ENCODE results near the gene SHC2. TPM values are rescaled to one million over a fixed set of nuclear protein-coding genes. Genes with fewer than 3 reads are reported as not detected.

SHC2 gene
- total and polyA plus RNA-seq, 4 donors: 11.2 to 23.1 (median 14.5) TPM

GRCh38 chr19:403221-404027 lies 57.4 kb downstream of the SHC2 start:
- no peak for TF ChIP-seq CTCF (IDR thresholded peaks at IDR 0.05; ENCODE audit: control extremely low read depth, extremely low read depth)
- H3K27ac ChIP-seq (ENCODE audit: low read depth in 1 of 2, low read length in 1 of 2): no peak overlapping the region
- no peak overlapping the region for H3K4me3 ChIP-seq
- H3K4me1 ChIP-seq (ENCODE audit: control insufficient read depth in 5 of 5, insufficient read depth in 5 of 5, low read length in 5 of 5): no peaks in the 10 kb centered on the region
- H3K9me3 ChIP-seq (ENCODE audit: control insufficient read depth in 4 of 4, insufficient read depth in 3 of 4, low read length in 3 of 4): peaks cover 0 to 4% (median 0%) of the 10 kb centered on the region in 4 donors
- H3K36me3 ChIP-seq (ENCODE audit: control insufficient read depth in 4 of 4, insufficient read depth in 4 of 4, low read length in 4 of 4): no peaks in the 10 kb centered on the region
- peaks cover 2 to 12% (median 11%) of the 10 kb centered on the region in 3 donors for H3K27me3 ChIP-seq (ENCODE audit: control insufficient read depth in 3 of 3, insufficient read depth in 3 of 3, low read length in 2 of 3)
- ATAC-seq (ENCODE audit: insufficient read depth, low FRiP score): no peak
- no peak overlapping the region for H3K9ac ChIP-seq (ENCODE audit: insufficient read depth in 1 of 2, low read length in 2 of 2)
- no peak for DNase-seq
- 78 to 89% methylated on average over 37 to 38 of the region's 38 CpGs for WGBS, 2 donors

GRCh38 chr19:402786-403185 lies 58.0 kb downstream of the SHC2 start:
- no peak overlapping the region for H3K27ac ChIP-seq (ENCODE audit: low read depth in 1 of 2, low read length in 1 of 2)
- no peaks in the 10 kb centered on the region for H3K4me1 ChIP-seq (ENCODE audit: control insufficient read depth in 5 of 5, insufficient read depth in 5 of 5, low read length in 5 of 5)
- peaks cover 0 to 4% (median 0%) of the 10 kb centered on the region in 4 donors for H3K9me3 ChIP-seq (ENCODE audit: control insufficient read depth in 4 of 4, insufficient read depth in 3 of 4, low read length in 3 of 4)
- H3K9ac ChIP-seq (ENCODE audit: insufficient read depth in 1 of 2, low read length in 2 of 2): no peak overlapping the region
- no peak for DNase-seq
- WGBS, 2 donors: 90 to 92% methylated on average over 11 of the region's 11 CpGs
- ATAC-seq (ENCODE audit: insufficient read depth, low FRiP score): no peak
- H3K4me3 ChIP-seq: no peak overlapping the region
- no peaks in the 10 kb centered on the region for H3K36me3 ChIP-seq (ENCODE audit: control insufficient read depth in 4 of 4, insufficient read depth in 4 of 4, low read length in 4 of 4)
- H3K27me3 ChIP-seq (ENCODE audit: control insufficient read depth in 3 of 3, insufficient read depth in 3 of 3, low read length in 2 of 3): peaks cover 2 to 9% (median 9%) of the 10 kb centered on the region in 3 donors
- TF ChIP-seq CTCF (IDR thresholded peaks at IDR 0.05; ENCODE audit: control extremely low read depth, extremely low read depth): no peak

- DNase-seq (no peak), ATAC-seq (ENCODE audit: insufficient read depth, low FRiP score) (peak; percentile 47)
- Histone ChIP-seq H3K4me1 (ENCODE audit: control insufficient read depth in 5 of 5, insufficient read depth in 5 of 5, low read length in 5 of 5) (no peaks in the 10 kb centered on the region), H3K4me3 (no peak overlapping the region), H3K27ac (ENCODE audit: low read depth in 1 of 2, low read length in 1 of 2) (no peak overlapping the region), H3K9me3 (ENCODE audit: control insufficient read depth in 4 of 4, insufficient read depth in 3 of 4, low read length in 3 of 4) (peaks cover 0 to 2% (median 0%) of the 10 kb centered on the region in 4 donors), H3K27me3 (ENCODE audit: control insufficient read depth in 3 of 3, insufficient read depth in 3 of 3, low read length in 2 of 3) (peaks cover 1 to 8% (median 2%) of the 10 kb centered on the region in 3 donors), H3K36me3 (ENCODE audit: control insufficient read depth in 4 of 4, insufficient read depth in 4 of 4, low read length in 4 of 4) (no peaks in the 10 kb centered on the region), H3K9ac (ENCODE audit: insufficient read depth in 1 of 2, low read length in 2 of 2) (no peak overlapping the region)
- 42 to 46% methylated on average over 37 to 38 of the region's 38 CpGs for WGBS, 2 donors
- no peak for TF ChIP-seq CTCF (IDR thresholded peaks at IDR 0.05; ENCODE audit: control extremely low read depth, extremely low read depth)
Observed at GRCh38 chr19:401866-402511, 58.8 kb downstream of the SHC2 start.

Measured in lung (tissue), 12 donors.